T-helper 1 cell treated with Interleukin-12 subunit alpha and Interleukin-12 subunit beta and Interleukin-4 antibody, amounts not matched to agents 30 μg/mL and 1 μg/mL, for 36 hours (primary cell): ENCODE data around the gene PYGM.

Experiments
- H3K27ac Mint-ChIP-seq: one replicate; pipeline ENCODE4 v1.8.0; 2021; ENCODE audit warnings: mild to moderate bottlenecking, mixed read lengths
- H3K27me3 Mint-ChIP-seq: one replicate; pipeline ENCODE4 v1.8.0; 2021; ENCODE audit warnings: low read depth, mixed read lengths
- H3K36me3 Mint-ChIP-seq: one replicate; pipeline ENCODE4 v1.8.0; 2021; ENCODE audit warnings: low read depth, mixed read lengths
- H3K4me1 Mint-ChIP-seq: one replicate; pipeline ENCODE4 v1.8.0; 2021; ENCODE audit warnings: low read depth, mixed read lengths
- H3K4me3 Mint-ChIP-seq: one replicate; pipeline ENCODE4 v1.8.0; 2021; ENCODE audit warnings: mild to moderate bottlenecking, moderate library complexity, mixed read lengths
- H3K9me3 Mint-ChIP-seq: one replicate; pipeline ENCODE4 v1.8.0; 2021; ENCODE audit warnings: mixed read lengths

The PYGM gene

DNA sequence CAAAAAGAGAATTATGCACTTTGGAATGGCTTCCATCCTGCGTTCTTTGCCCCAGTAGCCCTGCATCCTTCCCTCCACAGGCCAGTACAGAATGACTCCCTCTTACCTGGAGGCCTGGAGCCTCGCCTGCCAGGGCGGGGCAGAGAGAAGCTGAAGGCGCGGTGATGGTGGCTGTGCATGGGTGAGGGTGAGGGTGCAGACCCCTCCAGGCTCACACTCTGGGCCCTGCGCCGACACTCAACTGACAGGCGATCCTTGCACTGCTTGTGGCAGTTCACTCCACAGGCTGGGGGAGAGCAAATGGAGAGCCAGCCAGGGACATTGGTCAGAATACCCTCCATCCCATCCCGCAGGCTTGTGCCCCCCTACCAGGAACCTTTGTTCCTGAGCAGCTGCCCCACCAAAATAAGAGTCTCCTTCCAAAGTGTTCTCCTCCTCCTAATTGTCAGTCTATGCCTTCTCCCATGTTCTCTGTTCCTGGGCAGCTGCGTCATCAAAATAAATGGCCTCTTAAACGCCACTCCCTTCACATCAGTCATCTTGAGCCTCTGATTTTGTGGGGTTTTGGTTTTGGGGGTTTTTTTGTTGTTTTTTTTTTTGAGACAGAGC lies 30.9 kb downstream of the PYGM start:
- Mint-ChIP-seq H3K9me3 (no peaks in the 10 kb centered on the region), H3K27me3 (no peaks in the 10 kb centered on the region), H3K4me3 (no peak overlapping the region), H3K4me1 (peaks cover 12% of the 10 kb centered on the region), H3K27ac (no peak overlapping the region), H3K36me3 (peaks cover 34% of the 10 kb centered on the region)

DNA sequence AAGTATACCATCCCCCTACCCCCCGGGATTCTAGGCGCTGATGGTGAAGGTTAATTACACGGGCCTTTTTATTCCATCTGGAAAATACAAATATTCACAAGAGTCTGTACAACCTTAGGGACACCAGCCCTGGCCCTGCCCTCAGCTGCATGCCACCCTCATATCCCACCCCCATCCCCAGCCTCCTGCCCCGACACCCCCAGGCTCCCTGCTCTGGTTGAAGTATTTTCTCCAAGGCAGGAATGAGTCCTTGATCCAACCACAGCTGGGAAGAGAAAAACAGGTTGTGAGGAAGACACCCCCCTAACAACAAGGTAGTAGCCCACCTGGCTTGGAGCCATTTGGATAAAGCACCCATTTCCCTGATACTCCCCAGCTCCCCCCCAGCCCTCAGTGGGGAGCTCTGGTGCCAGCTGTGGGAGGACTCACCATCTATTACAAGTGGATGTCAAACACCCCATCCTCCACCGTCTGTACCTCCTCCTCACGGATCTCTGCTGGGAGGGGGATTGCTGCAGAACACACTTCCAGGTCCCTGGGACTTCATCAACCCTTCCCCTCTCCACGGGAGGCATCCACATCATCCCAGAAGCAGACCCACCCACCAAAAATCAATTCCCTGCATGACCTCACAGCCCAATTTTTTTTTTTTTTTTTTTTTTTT lies 32.8 kb downstream of the PYGM start:
- H3K27me3 Mint-ChIP-seq, result peaks cover 6% of the 10 kb centered on the region
- no peak overlapping the region for H3K4me3 Mint-ChIP-seq
- H3K9me3 Mint-ChIP-seq, result no peaks in the 10 kb centered on the region
- peaks cover 26% of the 10 kb centered on the region for H3K36me3 Mint-ChIP-seq
- H3K4me1 Mint-ChIP-seq, result peaks cover 12% of the 10 kb centered on the region
- H3K27ac Mint-ChIP-seq, result no peak overlapping the region

DNA sequence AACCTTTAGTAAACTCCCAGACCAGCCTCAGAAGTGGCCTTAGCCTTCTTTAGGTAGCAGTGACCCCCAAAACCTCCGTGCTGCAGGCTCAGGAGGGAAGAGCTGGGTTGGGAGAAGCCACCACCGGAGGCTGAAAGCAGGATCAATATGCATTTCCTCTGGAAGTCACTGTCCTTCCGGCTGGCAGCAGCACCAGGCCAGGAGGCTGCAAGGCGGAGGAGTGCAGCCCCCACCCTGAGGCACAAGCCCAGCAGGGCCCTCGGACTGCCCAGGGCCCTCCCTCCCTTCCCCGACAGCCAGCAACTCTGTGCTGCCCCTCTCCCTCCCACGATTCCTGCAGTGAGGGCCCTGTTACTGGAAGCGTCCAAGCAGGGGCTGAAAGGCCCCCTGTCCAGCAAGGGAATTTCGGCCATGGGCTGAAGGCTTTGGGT lies 33.5 kb downstream of the PYGM start:
- Mint-ChIP-seq H3K4me1 (peaks cover 12% of the 10 kb centered on the region), H3K27ac (no peak overlapping the region), H3K9me3 (no peaks in the 10 kb centered on the region), H3K36me3 (peaks cover 18% of the 10 kb centered on the region), H3K4me3 (no peak overlapping the region), H3K27me3 (peaks cover 14% of the 10 kb centered on the region)

DNA sequence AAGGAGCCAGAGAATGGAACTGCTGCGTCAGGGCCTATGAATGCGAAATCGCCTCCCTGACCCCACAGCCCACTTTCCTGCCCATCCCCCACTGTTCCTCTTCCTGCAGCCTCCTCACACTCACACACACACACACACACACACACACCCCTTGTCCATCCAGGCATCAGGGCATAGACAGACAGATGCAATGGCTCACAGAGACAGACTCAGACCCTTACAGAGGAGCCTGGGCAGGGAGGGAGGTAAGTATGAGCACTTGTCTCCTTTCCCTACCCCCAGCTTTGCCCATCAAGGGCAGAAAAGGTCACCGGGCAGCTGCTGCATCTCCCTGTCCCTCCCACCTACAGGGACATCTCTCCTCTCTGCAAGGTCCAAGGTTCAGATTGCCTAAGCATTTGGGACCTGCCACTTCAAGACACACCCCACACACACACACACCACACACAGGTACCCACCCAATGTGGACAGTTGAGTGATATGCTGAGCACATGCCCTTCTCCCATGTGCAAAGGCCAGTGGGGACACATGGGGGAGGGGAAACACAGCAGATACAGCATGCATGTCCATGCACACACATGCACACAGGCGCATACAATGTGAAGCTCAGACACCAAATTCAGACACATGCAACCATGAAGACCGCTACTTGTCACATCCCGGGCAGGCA lies 34.8 kb downstream of the PYGM start:
- no peak overlapping the region for H3K27ac Mint-ChIP-seq
- H3K4me3 Mint-ChIP-seq, result no peak overlapping the region
- no peaks in the 10 kb centered on the region for H3K9me3 Mint-ChIP-seq

DNA sequence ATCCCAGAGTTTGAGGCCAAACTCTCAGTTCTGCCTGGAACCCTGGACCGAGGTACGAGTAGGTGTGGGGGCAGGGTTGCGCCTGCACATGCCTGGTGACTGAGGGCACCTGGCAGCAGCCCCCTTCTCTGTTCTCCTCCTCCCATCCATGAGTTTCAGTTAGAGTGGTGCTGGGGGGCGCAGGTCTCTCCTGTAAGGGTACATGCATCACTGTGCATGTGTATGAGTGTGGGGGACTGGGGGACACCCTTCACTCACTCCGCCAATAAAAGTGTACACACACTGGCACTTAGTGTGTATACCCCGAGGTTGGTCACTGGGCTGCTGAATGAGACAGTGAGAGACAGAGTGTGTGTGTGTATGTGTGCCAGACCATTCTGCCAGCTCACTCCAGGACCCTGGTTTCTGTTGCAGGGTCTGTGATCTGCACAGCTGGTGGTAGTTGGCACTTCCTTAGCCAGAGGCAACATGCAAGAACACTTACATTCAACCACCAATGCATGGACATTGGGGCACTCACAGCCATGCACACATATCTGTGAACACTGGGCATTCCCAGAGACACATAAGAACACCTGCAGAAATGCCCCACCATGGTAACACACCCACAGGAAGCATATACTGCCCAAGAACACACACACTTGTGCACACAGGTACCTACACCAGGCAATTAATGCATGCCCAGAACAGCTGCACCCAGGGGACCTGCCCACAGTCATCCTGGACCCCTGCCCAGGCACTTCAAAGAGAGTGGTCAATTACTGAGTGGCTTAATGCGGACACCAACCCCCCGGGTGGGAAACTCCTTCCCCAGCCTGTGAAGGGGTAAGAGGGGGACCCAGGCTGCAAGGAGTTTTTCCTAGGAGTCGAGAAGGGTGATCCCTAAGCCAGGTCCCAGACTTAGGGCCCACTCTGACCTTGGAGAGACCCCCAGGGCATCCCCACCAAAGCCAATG lies 35.6 kb downstream of the PYGM start:
- peaks cover 34% of the 10 kb centered on the region for H3K27me3 Mint-ChIP-seq
- H3K4me3 Mint-ChIP-seq, result peak overlapping the region; percentile 52
- H3K36me3 Mint-ChIP-seq, result peaks cover 11% of the 10 kb centered on the region
- H3K4me1 Mint-ChIP-seq, result peaks cover 12% of the 10 kb centered on the region
- H3K9me3 Mint-ChIP-seq, result no peaks in the 10 kb centered on the region
- H3K27ac Mint-ChIP-seq, result no peak overlapping the region

More for the DNA sequence above, 34.8 kb downstream of the PYGM start:
- H3K36me3 Mint-ChIP-seq, result peaks cover 15% of the 10 kb centered on the region
- peaks cover 26% of the 10 kb centered on the region for H3K27me3 Mint-ChIP-seq
- peaks cover 12% of the 10 kb centered on the region for H3K4me1 Mint-ChIP-seq

DNA sequence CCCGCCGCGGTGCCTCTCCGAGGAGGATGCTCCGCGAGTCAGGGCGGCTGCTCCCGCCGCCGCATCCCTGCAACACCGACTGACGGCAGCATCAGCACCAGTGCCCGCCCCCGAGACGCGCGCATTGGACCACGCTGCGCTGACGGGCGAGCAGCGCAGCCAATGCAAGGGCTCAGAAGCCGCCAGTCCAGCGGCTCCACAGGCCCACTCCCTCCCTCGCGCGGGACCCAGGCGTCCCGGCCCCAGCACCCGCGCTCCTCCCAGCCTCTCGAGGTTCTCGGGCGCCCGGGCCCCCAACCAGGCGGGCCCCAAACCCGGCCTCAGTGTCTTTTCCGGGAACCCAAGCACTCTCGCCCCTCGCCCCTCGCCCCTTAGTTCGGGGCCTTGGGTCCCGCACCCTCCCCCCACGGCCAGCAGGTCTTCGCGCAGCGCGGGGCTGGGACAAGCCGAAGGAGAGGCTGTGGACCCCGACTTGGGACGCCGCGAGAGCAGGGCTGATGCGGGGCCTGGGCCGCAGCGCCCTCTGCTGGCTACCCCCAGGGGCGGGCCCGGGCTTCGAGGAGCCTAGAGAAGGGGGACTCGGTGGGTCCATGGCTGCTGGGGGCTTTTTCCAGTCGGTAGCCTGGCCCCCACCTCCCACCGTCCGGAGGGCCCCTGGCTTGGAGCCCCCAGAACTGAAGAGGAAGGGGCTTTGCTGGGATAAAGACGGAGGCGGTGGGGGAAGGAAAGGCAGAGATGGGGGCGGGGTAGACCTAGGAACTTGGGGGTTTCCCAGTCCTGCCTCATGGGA lies 36.5 kb downstream of the PYGM start, which contains the start of gene NRXN2:
Gene NRXN2, minus strand, starts transcription at position 81 of the 790 bp plus-strand sequence. CDS start 9,498 bp downstream, outside the sequence.
- H3K4me1 Mint-ChIP-seq, result peaks cover 12% of the 10 kb centered on the region
- peaks cover 6% of the 10 kb centered on the region for H3K36me3 Mint-ChIP-seq
- H3K4me3 Mint-ChIP-seq, result peak within 1 kb of the TSS; percentile 53
- H3K27me3 Mint-ChIP-seq, result peaks cover 39% of the 10 kb centered on the region
- H3K27ac Mint-ChIP-seq, result peak within 1 kb of the TSS; percentile 57
- no peaks in the 10 kb centered on the region for H3K9me3 Mint-ChIP-seq

DNA sequence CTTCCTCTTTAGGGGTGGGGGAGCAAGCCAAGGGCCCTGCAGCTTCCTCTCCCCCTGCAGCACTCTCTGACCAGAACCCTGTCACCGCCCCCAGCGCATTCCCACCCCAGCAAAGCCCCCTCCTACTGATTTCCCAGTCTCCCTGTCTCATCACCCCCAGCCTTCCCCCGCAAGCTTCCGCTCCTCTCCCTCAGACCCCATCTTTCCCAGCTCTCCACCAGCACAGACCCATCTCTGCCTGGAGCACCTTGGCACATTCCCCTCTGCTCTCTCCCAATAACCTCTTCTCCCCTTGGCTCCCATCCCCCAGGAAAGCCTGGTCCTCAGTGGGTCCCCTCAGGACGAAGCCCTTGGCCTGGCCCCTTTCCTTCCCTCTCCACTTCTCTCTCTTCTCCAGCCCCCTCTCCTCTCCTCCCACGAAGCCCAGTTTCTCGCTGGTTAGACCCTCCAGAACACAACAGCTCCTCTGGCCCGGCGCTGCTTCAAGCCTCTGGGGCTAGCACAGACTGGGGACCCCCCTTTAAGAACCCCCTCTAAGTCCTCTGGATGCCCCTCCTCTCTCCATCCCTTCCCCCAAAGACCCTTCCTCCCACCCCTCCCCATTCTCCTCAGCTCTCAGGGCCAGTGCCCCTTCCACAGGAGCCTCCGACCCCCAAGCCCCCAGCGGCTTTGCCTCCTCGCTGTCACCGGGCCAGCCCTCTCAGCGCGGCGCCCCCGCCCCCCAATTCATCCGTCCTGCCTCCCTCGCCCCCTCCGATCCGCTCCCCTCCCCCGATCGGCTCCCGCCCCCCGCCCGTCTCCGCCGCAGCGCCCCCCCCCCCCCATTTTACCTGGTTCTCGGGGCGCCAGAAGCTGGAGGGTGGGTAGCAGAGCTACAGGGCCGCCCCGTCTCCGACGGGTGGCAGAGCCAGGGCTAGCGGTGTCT lies 37.4 kb downstream of the PYGM start:
- H3K4me1 Mint-ChIP-seq, result peaks cover 12% of the 10 kb centered on the region
- H3K27me3 Mint-ChIP-seq, result peaks cover 47% of the 10 kb centered on the region
- no peaks in the 10 kb centered on the region for H3K36me3 Mint-ChIP-seq
- no peak overlapping the region for H3K27ac Mint-ChIP-seq
- H3K9me3 Mint-ChIP-seq, result no peaks in the 10 kb centered on the region
- peak overlapping the region; percentile 53 for H3K4me3 Mint-ChIP-seq

DNA sequence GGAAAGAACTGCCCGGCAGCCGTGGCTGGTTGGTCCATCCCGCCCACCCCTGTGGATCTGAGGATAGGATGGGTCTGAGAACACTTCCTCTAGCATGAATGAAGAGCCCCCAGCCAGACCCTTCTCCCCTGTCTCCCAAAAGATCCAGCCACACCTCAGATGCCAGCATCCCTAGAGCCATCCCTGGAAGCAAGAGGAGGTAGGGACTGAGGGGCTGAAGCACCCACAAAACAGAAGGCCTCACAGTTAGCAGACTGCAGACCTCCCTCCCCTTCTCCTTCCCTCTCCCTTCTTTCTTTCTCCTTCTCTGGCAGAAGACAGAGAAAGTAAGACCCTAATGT lies 38.4 kb downstream of the PYGM start:
- H3K27me3 Mint-ChIP-seq, result peaks cover 55% of the 10 kb centered on the region
- no peak overlapping the region for H3K27ac Mint-ChIP-seq
- H3K4me3 Mint-ChIP-seq, result no peak overlapping the region
- no peaks in the 10 kb centered on the region for H3K9me3 Mint-ChIP-seq
- H3K4me1 Mint-ChIP-seq, result peaks cover 12% of the 10 kb centered on the region
- no peaks in the 10 kb centered on the region for H3K36me3 Mint-ChIP-seq

DNA sequence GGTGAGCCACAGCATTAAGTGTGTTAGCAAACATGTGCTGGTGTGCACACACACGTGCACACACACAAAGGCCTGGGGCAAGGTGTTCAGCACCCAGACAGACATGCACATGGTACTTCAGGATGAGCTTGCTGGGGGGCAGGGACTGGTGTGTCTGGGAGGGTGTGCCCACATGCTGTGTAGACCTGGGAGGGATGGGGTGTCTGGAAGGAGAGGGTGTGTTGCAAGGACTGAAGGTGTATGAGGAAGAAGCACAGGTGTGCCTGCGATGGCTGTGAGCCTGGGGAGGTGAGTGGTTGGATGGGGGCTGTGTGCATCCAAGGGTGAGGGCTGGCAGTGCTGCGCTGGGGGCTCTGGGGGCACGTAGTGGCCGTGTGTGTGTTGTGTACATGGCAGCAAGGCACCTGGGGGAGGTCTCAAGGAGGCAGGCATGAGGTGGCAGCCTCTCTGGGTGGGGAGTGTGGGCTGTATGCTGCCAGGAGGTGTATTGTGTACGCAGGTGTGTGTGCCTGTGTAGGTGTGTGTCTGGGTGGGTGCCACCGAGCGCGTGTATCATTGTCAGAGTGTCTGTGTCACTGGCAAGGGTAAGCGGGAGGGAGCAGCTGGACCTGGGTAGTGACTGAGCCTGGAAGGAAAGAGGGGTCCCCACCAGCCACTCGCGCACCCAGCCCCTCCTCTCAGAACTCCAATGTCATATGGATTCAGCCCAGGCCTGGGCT lies 39.0 kb downstream of the PYGM start:
- peaks cover 12% of the 10 kb centered on the region for H3K4me1 Mint-ChIP-seq
- H3K36me3 Mint-ChIP-seq, result no peaks in the 10 kb centered on the region
- no peaks in the 10 kb centered on the region for H3K9me3 Mint-ChIP-seq
- no peak overlapping the region for H3K4me3 Mint-ChIP-seq
- no peak overlapping the region for H3K27ac Mint-ChIP-seq
- H3K27me3 Mint-ChIP-seq, result peaks cover 60% of the 10 kb centered on the region

DNA sequence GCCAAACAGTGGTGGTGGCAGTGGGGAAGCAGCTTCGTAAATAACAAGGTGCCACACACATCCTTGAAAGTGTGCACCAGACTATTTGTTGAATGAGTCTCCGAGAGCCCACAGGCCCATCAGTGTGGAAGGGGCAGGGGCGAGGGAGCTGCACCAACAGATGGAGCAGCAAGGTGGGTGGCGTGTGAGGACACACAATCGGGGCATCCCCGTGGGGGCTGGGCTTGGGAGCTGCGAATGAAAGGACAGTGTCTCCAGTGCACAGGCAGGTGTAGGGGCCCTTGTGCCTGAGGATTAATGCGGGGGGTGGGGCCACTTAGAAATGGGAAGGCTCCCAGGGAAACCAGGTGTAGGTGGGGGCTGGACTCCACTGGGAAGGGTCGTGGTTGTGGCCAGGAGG lies 39.6 kb downstream of the PYGM start:
- no peak overlapping the region for H3K27ac Mint-ChIP-seq
- peaks cover 13% of the 10 kb centered on the region for H3K4me1 Mint-ChIP-seq
- no peaks in the 10 kb centered on the region for H3K36me3 Mint-ChIP-seq
- H3K4me3 Mint-ChIP-seq, result no peak overlapping the region
- no peaks in the 10 kb centered on the region for H3K9me3 Mint-ChIP-seq
- peaks cover 66% of the 10 kb centered on the region for H3K27me3 Mint-ChIP-seq

DNA sequence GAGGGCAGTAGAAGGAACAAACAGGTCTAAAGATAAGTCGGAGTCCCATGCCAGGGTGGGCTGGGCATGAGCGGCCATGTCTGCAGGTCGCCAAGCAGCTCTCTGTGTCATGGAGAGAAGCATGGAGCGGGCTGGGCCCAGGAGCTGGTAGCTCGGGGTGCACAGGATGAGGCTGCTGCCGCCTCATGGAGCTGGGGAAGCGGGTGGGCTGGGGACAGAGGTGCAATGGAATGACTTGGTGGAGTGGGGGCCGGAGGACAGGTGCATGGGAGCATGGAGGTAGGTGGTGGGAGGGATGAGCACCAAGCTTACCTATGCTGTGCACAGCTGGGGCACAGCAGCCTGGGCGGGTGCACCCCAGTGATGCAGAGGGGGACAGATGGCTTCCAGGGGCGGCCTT lies 40.4 kb downstream of the PYGM start:
- Mint-ChIP-seq H3K36me3 (no peaks in the 10 kb centered on the region), H3K27ac (no peak overlapping the region), H3K9me3 (no peaks in the 10 kb centered on the region), H3K4me1 (peaks cover 10% of the 10 kb centered on the region), H3K27me3 (peaks cover 74% of the 10 kb centered on the region), H3K4me3 (no peak overlapping the region)

DNA sequence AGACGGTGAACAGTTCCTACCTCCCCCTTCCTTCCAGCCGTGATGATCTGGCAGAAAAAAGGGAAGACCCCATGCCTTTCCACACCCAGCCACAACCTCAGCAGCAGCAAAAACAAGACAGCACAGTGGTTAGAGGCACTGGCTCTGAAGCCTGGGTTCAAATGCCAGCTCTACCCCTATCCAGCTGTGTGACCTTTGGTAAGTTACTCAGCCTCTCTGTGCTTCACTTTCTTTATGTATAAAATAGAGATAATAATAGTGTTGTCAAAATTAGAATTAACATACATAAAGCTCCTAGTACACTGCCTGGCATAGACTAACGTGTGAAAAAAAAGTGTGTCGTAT lies 41.0 kb downstream of the PYGM start:
- Mint-ChIP-seq H3K36me3 (no peaks in the 10 kb centered on the region), H3K27me3 (peaks cover 80% of the 10 kb centered on the region), H3K4me3 (no peak overlapping the region), H3K9me3 (no peaks in the 10 kb centered on the region), H3K27ac (no peak overlapping the region), H3K4me1 (peaks cover 4% of the 10 kb centered on the region)
